AG08395 (cell line): ENCODE measurements around the gene RAB25.

Experiments used
- DNase-seq: peaks from one replicate; pipeline ENCODE4 v3.0.0; 2012; ENCODE audit warnings: mixed read lengths, low spot score

The RAB25 gene

GRCh38 chr1:156117414-156118176, 56.6 kb downstream of the RAB25 start:
- DNase-seq = no peak

- no peak for DNase-seq
These were observed 57.4 kb downstream of the RAB25 start for GRCh38 chr1:156118177-156118868.

DNA sequence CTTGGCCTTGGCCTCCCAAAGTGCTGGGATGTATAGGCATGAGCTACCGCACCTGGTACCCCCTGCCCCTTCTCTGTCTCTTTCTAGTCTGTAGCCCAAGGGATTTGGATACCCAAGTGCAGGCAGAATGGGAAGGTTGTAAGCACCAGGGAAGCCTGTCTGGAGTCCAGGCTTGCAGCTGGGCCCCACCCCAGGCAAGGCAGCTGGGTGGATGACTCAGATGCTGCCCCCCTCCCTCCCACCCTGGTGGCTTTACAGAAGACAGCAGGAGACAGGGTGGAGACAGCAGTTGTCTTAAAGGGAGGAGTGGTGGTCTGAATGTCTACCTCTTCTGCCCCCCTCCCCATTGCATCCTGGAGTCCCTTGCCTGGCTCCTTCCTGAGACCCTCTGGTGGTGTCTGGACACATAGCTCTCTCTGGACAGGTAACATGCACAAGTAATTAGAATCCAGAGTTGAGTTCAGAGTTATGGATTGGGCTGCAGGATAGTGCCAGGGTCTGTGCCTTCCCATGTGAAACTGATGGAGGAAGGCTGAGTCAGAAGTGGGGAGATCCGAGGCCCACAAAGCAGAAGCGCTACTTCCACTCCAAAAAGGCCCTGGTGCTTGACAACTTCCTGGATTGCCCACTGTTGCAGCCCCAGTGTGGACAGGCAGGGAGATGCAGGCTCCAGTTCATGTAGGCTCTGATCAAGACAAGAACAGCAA, 58.7 kb downstream of the RAB25 start:
- peak; percentile 65 for DNase-seq
